Brain microvascular endothelial cell (primary cell): ENCODE data around the gene FOXP4.
A peak's percentile ranks its signal among the peaks of the same experiment; 100 is the strongest.

Source experiments
- DNase-seq: peaks from one replicate; pipeline ENCODE4 v3.0.0-alpha.2; 2020
- H3K27ac ChIP-seq: fragments of 250-450 bp; sonication (Bioruptor Pico); 2 replicates; pipeline ENCODE4 v1.5.1; 2020; ENCODE audit warnings: mild to moderate bottlenecking, moderate library complexity
- H3K27me3 ChIP-seq: fragments of 250-450 bp; sonication (Bioruptor Pico); replicated peaks from 2 replicates; pipeline ENCODE4 v1.5.1; 2020; ENCODE audit warnings: mild to moderate bottlenecking
- H3K36me3 ChIP-seq: fragments of 250-450 bp; sonication (Bioruptor Pico); replicated peaks from 2 replicates; pipeline ENCODE4 v1.5.1; 2020; ENCODE audit warnings: mild to moderate bottlenecking
- H3K4me3 ChIP-seq: 2 replicates; pipeline ENCODE4 v1.5.1; 2011; ENCODE audit warnings: low read depth, mild to moderate bottlenecking, control low read depth, low read length, moderate library complexity
- CTCF ChIP-seq: IDR thresholded peaks from 2 replicates; pipeline ENCODE4 v1.5.1; 2011; ENCODE audit warnings: low read depth, mild to moderate bottlenecking, moderate library complexity, low read length, control low read depth, inconsistent platforms; ENCODE audit errors: missing control alignments
- in situ Hi-C: cut with HindIII; loops from 2 replicates; pipeline ENCODE4 v1.10.0; 2017; ENCODE audit warnings: low sequenced_read_pairs, low pct_ligation_motif_present

Gene FOXP4

GRCh38 chr6:41531591-41532582, 14.3 kb upstream of the FOXP4 start:
- H3K4me3 ChIP-seq = peak overlapping the region; percentile 9
- H3K36me3 ChIP-seq = no peaks in the 10 kb centered on the region
- in situ Hi-C loops = no loop called here
- H3K27me3 ChIP-seq = no peaks in the 10 kb centered on the region
- no peak overlapping the region for H3K27ac ChIP-seq
- DNase-seq = peak; percentile 34
- TF ChIP-seq CTCF = no peak

GRCh38 chr6:41535766-41536165, 10.4 kb upstream of the FOXP4 start:
- Histone ChIP-seq H3K36me3 (no peaks in the 10 kb centered on the region), H3K4me3 (no peak overlapping the region), H3K27ac (no peak overlapping the region), H3K27me3 (no peaks in the 10 kb centered on the region)
- no peak for TF ChIP-seq CTCF
- in situ Hi-C loops = no loop called here
- DNase-seq = no peak

- H3K36me3 ChIP-seq = no peaks in the 10 kb centered on the region
- H3K27me3 ChIP-seq = no peaks in the 10 kb centered on the region
- DNase-seq = no peak
- no peak for TF ChIP-seq CTCF
- no peak overlapping the region for H3K4me3 ChIP-seq
- in situ Hi-C loops = no loop called here
- no peak overlapping the region for H3K27ac ChIP-seq
Observed at GRCh38 chr6:41536795-41537758, 9.1 kb upstream of the FOXP4 start.

- in situ Hi-C loops = no loop called here
- Histone ChIP-seq H3K27me3 (no peaks in the 10 kb centered on the region), H3K36me3 (no peaks in the 10 kb centered on the region), H3K4me3 (no peak overlapping the region), H3K27ac (no peak overlapping the region)
- TF ChIP-seq CTCF = no peak
- DNase-seq = no peak
Observed at GRCh38 chr6:41538556-41539182, 7.5 kb upstream of the FOXP4 start.

- no peak for TF ChIP-seq CTCF
- in situ Hi-C loops = no loop called here
Observed at GRCh38 chr6:41539204-41539603, 7.0 kb upstream of the FOXP4 start.

More at GRCh38 chr6:41539204-41539603, 7.0 kb upstream of the FOXP4 start:
- Histone ChIP-seq H3K27ac (no peak overlapping the region), H3K36me3 (no peaks in the 10 kb centered on the region), H3K27me3 (no peaks in the 10 kb centered on the region), H3K4me3 (no peak overlapping the region)
- no peak for DNase-seq
